ENCODE results near the gene VAV3.

GRCh38 chr1:107594536-107594935, 370.4 kb downstream of the VAV3 start:
- no peak for TF ChIP-seq YY1 (IDR thresholded peaks at IDR 0.05; ENCODE audit: low read depth)
- TF ChIP-seq GATA2 (CRISPR knock-in tag; IDR thresholded peaks at IDR 0.05): no peak
- TF ChIP-seq CTCF (IDR thresholded peaks at IDR 0.05): no peak
- TF ChIP-seq POLR2AphosphoS5 (IDR thresholded peaks at IDR 0.05; ENCODE audit: low read depth, low read length): no peak
- TF ChIP-seq CHD2 (IDR thresholded peaks at IDR 0.05; ENCODE audit: low read length, partially characterized antibody): no peak
- TF ChIP-seq MXI1 (IDR thresholded peaks at IDR 0.05; ENCODE audit: low read depth, low read length): no peak
